GM19438 (cell line): ENCODE data around the gene KRT34.

Experiments
- ATAC-seq: cut with Tn5 transposase; IDR thresholded peaks from one replicate; pipeline ENCODE4 v1.9.1; 2021; ENCODE audit warnings: low read depth; ENCODE audit not compliant: unreplicated experiment

KRT34 gene

DNA sequence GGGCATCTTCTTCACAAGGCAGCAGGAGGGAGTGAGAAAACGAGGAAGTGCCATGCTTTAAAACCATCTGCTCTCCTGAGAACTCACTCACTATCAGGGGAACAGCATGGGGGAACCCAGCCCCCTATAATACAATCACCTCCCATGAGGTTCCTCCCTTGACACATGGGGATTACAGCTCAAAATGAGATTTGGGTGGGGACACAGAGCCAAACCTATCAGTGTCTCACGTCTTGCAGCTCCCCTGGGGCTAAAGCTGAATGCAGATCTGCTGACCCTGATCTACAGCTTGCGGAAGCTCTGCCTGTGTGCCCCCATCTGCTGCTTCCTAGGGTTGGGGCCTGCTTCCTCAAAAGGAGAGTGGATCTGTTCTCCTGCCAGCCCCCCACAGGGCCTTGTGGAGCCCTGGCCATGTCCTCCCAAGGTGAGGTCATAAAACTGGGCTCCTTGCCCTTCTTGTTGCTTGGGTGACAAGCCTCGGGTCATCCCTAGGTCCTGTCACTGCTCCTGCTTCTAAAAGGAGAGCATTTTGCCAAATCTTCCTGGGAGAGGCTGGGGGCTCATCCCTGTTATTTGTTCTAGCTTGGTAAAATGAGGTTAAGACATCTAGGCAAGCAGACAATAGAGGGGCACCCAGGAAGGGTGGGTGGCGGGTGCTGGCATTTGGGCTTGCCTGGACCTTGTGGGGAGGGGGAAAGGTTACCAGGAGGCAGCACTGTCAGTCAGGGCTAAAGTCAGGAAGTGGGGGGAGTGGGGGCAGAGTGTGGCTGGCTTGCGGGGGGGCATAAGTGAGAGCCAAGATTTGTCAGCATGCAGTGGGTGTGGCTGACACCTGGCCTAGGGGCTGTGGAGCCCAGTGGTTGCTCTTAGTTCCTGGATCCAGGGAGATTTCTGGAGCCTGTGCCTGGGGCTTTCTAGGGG, 47.5 kb downstream of the KRT34 start:
- no peak for ATAC-seq

DNA sequence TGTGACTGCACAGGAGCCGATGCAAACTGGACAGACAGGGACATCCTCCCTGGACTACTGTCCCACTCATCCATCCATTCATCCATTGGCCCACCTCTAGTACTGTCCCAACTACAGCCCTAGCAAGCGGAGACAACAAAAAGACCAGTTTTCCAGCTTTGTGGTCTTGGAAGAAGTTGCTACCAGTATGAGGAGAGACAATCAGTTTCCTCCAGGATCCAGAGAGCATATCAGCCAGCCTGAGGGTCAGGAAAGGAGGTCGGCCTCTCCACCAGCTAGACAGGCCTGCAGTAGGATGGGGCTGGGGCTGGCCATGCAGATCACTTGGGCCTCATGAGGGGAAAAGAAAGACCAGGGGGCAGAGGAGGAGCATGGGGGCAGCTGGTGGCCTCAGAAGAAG, 48.3 kb downstream of the KRT34 start:
- no peak for ATAC-seq

DNA sequence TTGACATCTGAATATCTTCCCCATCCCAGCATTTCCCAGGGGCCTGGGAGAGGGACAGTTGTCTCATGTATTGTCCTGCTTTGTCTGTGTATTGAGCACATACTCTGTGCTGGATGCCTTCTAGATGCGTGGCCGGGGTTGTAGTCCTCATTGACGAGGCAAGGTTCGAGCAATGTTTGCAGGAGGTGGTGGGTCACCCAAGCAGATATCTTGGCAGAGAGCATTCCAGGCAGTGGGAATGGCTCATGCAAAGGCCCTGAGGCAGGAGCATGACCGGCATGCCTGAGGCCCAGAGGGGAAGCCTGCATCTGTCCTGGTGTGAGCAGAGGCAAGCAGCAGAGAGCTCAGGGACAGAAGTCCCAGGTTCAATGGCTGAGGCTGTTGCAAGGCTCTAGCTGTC, 49.0 kb downstream of the KRT34 start:
- no peak for ATAC-seq

DNA sequence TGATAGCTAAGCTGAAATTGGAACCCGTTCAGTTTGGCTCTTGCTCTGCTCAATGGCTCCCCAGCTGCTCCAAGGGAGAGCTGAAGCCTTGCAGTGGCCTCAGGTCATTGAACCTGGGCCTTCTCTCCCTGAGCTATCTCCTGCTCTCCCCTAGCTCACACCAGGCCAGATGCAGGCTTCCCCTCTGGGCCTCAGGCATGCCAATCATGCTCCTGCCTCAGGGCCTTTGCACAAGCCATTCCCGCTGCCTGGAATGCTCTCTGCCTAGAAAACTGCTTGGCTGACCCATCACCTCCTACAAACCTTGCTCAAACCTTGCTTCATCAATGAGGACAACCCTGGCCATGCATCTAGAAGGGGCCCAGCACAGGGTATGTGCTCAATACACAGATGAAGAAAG, 49.9 kb downstream of the KRT34 start:
- no peak for ATAC-seq

DNA sequence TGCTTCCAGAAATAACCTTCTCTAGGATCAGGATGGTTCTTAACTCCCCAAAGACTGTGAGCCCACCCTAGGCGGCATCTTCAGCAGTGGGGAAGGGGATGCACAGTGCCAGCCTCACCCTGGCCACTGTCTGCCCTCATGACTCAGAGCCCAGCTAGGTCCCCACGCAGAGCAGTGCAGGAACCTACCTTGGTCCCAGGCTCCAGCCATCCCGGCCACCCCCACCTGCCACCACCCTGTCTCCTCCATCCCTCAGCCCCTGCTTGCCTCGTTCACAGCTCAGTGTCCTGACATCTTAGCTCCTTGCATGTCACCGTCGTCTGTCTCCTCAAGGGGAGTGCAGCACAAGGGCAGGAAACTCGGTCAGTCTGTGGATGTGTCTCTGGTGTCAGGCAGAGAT, 50.5 kb downstream of the KRT34 start:
- ATAC-seq, result no peak

DNA sequence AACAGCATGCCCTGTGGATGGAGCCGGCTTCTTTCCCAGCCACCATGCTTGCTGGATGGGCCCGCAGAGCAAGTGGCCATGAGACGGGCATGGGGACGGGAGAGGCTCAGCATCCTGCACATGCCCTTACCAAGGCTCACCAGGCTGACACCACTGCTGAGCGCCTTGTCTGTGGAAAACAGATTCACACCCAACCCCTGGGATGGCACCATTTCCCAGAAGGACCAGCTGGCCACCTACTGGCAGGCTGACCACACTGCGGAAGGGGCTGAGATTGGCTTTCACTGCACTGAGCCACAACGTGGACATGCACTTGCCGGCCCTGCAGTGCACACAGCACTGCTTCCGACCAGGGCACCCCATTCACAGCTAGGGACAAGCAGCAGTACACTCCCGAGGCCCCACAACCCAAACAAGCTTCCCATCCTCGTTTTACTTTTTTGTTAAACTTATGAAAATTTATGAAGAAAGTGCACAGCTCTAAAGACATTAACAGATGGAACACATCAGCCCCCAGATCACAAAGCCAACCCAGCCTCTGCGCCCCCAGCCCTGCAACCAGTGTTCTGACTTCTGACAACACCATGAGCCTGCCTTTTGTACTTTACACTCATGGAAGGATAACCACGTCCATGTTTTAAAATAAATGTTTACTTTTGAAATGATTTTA, 52.7 kb downstream of the KRT34 start:
- ATAC-seq, result no peak

DNA sequence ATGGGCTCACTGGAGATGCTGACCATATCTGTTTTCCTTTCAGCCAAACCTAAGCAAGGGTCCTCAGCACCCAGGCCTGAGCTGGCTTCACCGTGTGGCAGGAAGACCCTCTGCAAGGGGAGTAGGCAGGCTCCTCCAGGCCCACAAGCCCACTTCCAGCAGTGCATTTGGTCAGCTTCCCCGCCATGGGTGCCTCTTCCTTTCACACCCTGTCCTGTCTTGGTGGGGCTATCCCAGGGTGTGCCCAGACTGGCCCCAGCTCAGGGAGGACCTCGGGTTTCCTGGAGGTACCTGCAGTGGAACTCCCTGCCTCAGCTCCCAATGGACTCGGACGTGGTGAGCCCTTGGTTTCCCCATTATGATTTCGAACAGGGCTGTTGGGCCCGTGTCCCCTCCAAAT, 53.9 kb downstream of the KRT34 start:
- ATAC-seq, result no peak
